Measurements from ENCODE around the gene CEP128.
"Not testable (repeated sequence)": the region's sequence is repeated elsewhere in the genome, so short reads cannot be mapped to it uniquely, and the experiment has no call there.

CEP128 gene

GRCh38 chr14:80941241-80942185 is at the start of gene CEP128:
CEP128 (minus strand) TSS chr14:80941738.
- DNase-seq: peak; percentile 99

GRCh38 chr14:80988735-80989429 is 47.3 kb upstream of the CEP128 start:
- no peak for DNase-seq

- DNase-seq: no peak
Observed at GRCh38 chr14:80988192-80988591, 46.7 kb upstream of the CEP128 start.

- peak; percentile 83 for DNase-seq
Observed at GRCh38 chr14:80987235-80988032, 45.9 kb upstream of the CEP128 start.

GRCh38 chr14:80982711-80983110 is 41.2 kb upstream of the CEP128 start:
- DNase-seq: no peak

GRCh38 chr14:80981673-80982072 is 40.1 kb upstream of the CEP128 start:
- DNase-seq: no peak

- DNase-seq: no peak
Observed at GRCh38 chr14:80981156-80981555, 39.6 kb upstream of the CEP128 start.

- no peak for DNase-seq
Observed at GRCh38 chr14:80979951-80980350, 38.4 kb upstream of the CEP128 start.

- peak; percentile 4 for DNase-seq
Observed at GRCh38 chr14:80978403-80978802, 36.9 kb upstream of the CEP128 start.

- peak; percentile 6 for DNase-seq
Observed at GRCh38 chr14:80977221-80977620, 35.7 kb upstream of the CEP128 start.

GRCh38 chr14:80974679-80975078 is 33.1 kb upstream of the CEP128 start:
- no peak for DNase-seq

- DNase-seq: no peak
Observed at GRCh38 chr14:80973931-80974641, 32.5 kb upstream of the CEP128 start.

GRCh38 chr14:80965037-80965436 is 23.5 kb upstream of the CEP128 start:
- peak; percentile 6 for DNase-seq

- DNase-seq: no peak
Observed at GRCh38 chr14:80959496-80959895, 18.0 kb upstream of the CEP128 start.

- DNase-seq: no peak
Observed at GRCh38 chr14:80958939-80959338, 17.4 kb upstream of the CEP128 start.

GRCh38 chr14:80958226-80958625 is 16.7 kb upstream of the CEP128 start:
- DNase-seq: no peak

- DNase-seq: no peak
Observed at GRCh38 chr14:80957613-80958012, 16.1 kb upstream of the CEP128 start.

- peak; percentile 23 for DNase-seq
Observed at GRCh38 chr14:80956922-80957321, 15.4 kb upstream of the CEP128 start.

GRCh38 chr14:80956102-80956501 is 14.6 kb upstream of the CEP128 start:
- no peak for DNase-seq

- DNase-seq: no peak
Observed at GRCh38 chr14:80955416-80955941, 13.9 kb upstream of the CEP128 start, which contains the start of gene TSHR. TSHR (plus strand) TSS chr14:80955621; CDS start chr14:80955681, 60 bp downstream.

- peak; percentile 86 for DNase-seq
Observed at GRCh38 chr14:80954687-80955299, 13.3 kb upstream of the CEP128 start.

GRCh38 chr14:80953211-80953610 is 11.7 kb upstream of the CEP128 start:
- not testable (repeated sequence) for DNase-seq

All from hematopoietic multipotent progenitor cell treated with erythropoietin and hydrocortisone succinate and interleukin-3 and kit ligand, for 6 days (in vitro differentiated cells).